NCI-H82 treated with DMSO at 0.1 percent for 48 hours (cell line): Measurements from ENCODE around the gene ZNF692.
A peak's percentile ranks its signal among the peaks of the same experiment; 100 is the strongest.
"Not testable (repeated sequence)": the region's sequence is repeated elsewhere in the genome, so short reads cannot be mapped to it uniquely, and the experiment has no call there.

Experiments used
- DNase-seq: peaks from one replicate; lab custom pipeline; 2025; ENCODE audit not compliant: unreplicated experiment; lab: John Stamatoyannopoulos, UW

ZNF692 gene, protein sequence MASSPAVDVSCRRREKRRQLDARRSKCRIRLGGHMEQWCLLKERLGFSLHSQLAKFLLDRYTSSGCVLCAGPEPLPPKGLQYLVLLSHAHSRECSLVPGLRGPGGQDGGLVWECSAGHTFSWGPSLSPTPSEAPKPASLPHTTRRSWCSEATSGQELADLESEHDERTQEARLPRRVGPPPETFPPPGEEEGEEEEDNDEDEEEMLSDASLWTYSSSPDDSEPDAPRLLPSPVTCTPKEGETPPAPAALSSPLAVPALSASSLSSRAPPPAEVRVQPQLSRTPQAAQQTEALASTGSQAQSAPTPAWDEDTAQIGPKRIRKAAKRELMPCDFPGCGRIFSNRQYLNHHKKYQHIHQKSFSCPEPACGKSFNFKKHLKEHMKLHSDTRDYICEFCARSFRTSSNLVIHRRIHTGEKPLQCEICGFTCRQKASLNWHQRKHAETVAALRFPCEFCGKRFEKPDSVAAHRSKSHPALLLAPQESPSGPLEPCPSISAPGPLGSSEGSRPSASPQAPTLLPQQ

DNA sequence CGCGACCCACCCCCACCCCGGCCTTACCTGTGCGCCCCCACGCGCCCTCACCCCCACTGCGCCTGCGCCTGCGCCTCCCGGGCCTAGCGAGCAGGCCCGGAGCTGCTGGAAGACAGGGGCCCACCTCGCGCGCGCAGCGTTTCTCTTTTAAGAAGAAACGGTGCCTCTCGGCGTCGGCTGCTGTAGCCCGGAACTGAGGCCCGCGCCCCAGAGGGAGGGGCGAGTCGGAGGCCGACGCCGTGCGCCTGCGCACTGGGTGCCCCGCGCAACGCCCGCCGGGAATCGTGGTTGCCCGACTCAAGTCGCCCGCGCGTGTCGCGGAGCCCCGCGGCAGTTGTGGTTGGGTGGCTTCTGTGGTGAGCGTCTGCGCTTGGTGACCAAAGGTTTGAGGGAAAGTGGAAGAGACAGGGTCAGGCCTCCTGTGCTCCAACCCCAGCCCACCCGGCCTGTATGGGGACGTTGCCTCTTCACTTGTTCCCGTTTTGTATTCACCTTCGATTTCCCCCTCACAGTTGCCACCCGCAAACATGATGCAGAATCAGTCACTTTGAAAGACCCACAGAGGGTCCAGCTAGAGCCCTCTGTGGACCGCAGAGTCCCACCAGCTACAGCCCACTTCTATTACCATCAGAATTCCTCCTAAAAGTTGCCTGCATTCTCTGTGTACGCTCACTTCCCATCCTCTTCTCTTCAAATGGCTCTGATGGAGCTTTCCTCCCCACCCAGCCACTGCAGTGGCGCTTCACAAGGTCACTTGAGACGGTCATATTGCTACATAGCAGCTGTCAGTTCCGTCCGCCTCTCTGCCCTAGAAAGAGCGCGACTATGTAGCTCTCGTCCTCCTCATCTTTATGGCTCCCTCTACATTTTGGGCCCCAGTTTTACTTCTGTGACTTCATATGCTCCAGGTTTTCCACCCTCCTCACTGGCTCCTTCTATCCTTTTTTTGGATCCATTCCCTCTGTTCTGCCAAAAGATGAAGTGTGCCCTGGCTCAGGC, at the start of gene ZNF692:
Gene ZNF692 (minus strand): TSS at position 195 of the 999 bp plus-strand sequence. CDS start 776 bp downstream, outside the sequence.
- DNase-seq = peak; percentile 95

DNA sequence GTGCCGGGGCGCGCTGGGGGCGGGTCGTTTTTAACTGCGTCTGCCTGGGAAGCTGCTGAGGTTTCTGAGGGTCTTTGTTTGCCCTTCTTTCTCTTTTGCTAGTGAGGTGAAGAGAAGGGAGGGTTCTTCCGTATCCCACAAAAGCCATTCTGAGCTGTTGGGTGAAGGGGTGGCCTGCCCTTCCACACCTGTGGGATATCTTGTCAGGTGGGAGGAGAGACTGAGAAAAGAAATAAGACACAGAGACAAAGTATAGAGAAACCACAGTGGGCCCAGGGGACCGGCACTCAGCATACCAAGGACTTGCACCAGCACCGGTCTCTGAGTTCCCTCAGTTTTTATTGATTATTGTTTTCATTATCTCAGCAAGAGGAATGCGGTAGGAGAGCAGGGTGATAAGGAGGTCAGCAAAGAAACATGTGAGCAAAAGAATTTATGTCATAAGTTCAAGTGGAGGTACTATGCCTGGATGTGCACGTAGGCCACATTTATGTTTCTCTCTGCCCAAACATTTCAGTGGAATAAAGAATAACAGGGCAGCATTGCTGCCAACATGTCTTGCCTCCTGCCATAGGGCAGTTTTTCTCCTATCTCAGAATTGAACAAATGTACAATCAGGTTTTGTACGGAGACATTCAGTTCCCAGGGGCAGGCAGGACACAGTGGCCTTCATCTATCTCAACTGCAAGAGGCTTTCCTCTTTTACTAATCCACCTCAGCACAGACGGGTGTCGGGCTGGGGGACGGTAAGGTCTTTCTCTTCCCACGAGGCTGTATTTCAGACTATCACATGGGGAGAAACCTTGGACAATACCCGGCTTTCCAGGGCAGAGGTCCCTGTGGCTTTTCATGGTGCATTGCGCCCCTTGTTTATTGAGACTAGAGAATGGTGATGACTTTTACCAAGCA, 48.1 kb upstream of the ZNF692 start:
- peak; percentile 8 for DNase-seq

GRCh38 chr1:248906009-248906752, 47.3 kb upstream of the ZNF692 start, which contains the start of gene PGBD2:
Gene PGBD2, plus strand, starts transcription at chr1:248906235. Its CDS starts 7,628 bp downstream, at chr1:248913863.
- peak; percentile 93 for DNase-seq

GRCh38 chr1:248905662-248906008, 46.8 kb upstream of the ZNF692 start:
- no peak for DNase-seq

DNA sequence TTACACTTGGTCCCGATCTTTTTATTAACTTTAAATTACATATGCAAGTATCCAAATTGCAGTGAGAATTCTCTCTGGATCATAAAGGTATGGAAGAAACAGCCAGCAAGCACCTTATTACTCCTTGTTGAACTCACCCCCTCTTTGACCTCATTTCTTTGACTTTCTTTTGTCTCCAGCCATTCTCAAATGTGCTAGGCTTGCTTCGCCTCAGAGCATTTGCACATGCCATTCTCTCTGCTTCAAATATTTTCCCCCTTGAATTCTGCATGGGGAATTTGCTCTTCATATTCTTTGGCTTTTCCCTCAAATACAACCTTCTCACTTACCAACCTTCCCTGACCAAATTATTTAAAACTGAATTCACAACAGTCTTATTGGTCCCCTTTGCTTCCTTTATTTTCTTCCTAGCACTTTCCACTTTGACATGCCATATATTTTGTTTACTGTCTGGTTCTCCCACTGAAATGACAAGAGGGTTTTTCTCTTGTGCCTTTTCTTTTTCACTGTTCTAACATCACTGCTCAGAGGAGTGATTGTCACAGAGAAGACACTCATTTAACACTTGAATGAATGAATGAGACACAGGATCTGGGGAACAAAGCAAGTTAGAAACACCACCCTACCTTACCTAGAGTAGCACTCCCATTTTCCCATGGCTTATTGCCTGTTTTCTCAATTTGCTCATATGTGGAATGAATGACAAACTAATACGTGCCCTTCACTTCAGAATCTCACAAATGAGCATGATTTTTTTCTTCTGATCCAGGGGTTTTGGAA, 45.7 kb upstream of the ZNF692 start:
- DNase-seq = no peak

- DNase-seq = no peak
Observed at GRCh38 chr1:248901578-248901977, 42.7 kb upstream of the ZNF692 start.

DNA sequence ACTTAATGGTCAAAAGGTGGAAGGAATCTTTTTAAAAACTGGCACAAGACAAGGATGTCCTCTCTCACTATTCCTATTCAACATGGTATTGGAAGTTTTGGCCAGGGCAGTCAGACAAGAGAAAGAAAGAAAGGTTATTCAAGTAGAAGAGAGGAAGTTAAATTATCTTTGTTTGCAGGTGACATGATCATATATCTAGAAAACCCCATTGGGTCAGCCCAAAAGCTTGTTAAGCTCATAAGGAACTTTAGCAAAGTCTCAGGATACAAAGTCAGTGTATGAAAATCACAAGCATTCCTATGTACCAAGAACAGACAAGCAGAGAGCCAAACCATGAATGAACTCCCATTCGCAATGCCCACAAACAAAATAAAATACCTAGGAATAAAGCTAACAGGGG, 41.8 kb upstream of the ZNF692 start:
- DNase-seq = no peak

GRCh38 chr1:248897412-248898337, 38.8 kb upstream of the ZNF692 start:
- DNase-seq = no peak

DNA sequence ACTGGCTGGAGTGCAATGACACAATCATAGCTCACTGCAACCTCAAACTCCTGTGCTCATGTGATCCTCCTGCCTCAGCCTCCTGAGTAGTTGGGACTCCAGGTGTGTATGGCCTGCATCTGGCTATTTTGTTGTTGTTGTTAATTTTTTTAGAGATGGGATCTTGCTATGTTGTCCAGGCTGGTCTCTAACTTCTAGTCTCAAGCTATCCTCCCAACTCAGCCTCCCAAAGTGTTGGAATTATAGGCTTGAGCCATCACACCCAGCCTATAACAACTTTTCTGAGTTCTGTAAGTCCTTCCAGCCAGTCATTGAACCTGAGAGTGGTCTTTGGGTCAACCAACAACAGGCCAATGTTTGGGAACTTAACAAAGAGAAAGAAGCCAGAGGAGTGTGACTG, 36.0 kb upstream of the ZNF692 start:
- DNase-seq = no peak

- no peak for DNase-seq
Observed at GRCh38 chr1:248892590-248892989, 33.7 kb upstream of the ZNF692 start.

- no peak for DNase-seq
Observed at GRCh38 chr1:248891758-248892157, 32.9 kb upstream of the ZNF692 start.

DNA sequence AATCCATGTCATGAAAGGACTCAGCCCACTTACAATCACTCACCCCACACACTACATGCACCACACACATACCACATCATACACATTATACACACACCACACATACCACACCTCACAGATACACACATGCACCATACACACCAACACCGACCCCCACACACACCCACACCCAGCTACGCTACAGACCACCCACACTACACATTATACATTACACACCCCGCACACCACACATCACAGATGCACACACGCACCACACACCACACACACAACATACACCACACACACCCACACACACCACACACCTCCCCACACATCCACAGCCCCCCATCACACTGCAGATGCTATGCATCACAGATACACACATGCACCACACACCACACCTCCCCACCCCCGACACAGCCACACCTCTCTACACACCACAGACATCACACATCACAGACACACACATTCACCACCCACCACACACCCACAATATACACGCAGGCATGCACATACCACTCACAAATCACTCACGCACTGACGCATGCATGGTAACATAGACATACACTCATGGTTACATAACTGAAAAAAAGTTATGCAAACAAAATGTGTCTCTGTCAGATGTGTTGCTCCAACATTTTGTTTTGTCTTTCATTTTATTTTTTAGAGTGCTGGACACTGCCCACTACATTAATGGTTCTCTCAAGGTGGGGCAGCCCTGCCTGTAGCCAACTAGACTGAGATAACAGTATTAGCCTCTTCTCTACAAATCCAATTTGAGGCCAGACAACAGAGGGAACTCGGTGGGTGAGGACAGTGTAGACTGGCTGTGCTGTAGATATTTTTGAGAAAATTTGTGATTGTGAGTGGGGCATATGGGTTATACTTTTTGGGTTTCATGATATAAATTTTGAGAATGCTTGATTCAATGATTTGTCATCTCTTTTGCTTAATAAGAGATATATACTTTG, 31.9 kb upstream of the ZNF692 start:
- peak; percentile 44 for DNase-seq

- not testable (repeated sequence) for DNase-seq
Observed at GRCh38 chr1:248889914-248890243, 31.0 kb upstream of the ZNF692 start.

DNA sequence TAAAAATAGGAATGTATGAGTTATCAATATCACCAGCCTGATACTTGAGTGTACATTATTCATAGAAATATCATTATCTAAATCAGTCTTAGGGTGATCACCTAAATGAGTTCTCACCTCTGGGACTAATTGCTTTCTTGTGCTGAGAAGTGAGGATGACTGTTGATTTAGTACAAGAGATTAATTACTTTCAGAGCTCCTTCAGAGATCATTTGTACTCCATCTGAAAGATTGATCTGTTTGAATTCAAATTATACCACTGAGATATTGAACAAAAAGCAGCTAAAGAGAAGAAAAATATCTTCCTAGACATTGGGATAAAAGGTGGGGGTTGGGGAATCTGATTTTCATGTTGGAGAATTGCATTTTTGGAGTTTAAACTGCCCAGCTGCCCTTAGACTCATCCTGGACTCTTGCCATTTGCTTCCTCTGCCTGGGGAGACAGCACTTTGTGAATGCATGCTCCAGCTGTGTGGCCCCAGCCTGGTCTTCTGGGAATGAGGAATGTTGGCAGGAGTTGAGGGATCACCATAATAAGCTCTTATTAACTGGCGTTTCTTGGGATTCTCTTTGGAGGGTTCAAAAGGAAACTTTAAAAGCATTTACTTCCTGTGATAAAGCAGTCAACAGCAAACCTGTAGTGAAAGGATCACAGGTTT, 27.5 kb upstream of the ZNF692 start:
- DNase-seq = peak; percentile 15

GRCh38 chr1:248885646-248886045, 26.8 kb upstream of the ZNF692 start:
- DNase-seq = no peak

DNA sequence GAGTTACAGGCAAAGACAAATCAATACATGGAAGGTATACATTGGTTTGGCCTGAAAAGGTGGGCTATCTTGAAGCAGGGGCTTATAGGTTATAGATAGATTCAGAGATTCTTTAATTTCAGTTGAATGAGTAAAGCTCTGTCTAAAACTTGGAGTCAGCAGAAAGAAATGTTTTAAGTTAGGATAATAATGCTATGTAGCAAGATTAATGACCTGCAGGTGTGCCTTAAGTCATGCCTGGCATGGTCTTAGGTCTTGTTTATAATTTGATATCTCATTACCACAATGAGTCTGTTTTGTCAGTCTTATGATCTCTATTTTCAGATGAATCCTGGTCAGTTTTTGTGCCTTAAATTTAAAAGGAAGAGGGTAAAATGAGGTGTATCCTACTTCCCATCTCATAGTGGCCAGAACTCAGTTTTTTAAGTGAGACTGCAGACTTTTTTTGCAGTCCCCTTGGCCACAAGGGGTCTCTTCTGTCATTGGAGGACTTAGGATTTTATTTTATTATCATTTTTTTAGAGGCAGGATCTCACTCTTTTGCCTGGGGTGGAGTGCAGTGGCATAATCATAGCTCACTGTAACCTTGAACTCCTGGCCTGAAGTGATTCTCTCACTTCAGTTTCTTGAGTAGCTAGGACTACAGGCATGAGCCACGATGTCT, 25.9 kb upstream of the ZNF692 start:
- no peak for DNase-seq
